Stimulated activated memory B cell treated with anti-CD40 and anti-IgM and Interleukin-4, amounts not matched to agents 10 μg/mL and 1 μg/mL and 100 μg/mL, for 72 hours (primary cell): ENCODE data around the gene MTARC2.
A peak's percentile ranks its signal among the peaks of the same experiment; 100 is the strongest.

Experiments
- ATAC-seq: fragments of 150-1000 bp; cut with Tn5 transposase; 2 replicates; pipeline ENCODE4 v1.10.0; 2021
- H3K27ac Mint-ChIP-seq: one replicate; pipeline ENCODE4 v1.8.0; 2022; ENCODE audit warnings: mild to moderate bottlenecking, mixed read lengths
- H3K27me3 Mint-ChIP-seq: one replicate; pipeline ENCODE4 v1.8.0; 2022; ENCODE audit warnings: mixed read lengths
- H3K36me3 Mint-ChIP-seq: one replicate; pipeline ENCODE4 v1.8.0; 2022; ENCODE audit warnings: mixed read lengths
- H3K4me1 Mint-ChIP-seq: one replicate; pipeline ENCODE4 v1.8.0; 2022; ENCODE audit warnings: mixed read lengths
- H3K4me3 Mint-ChIP-seq: one replicate; pipeline ENCODE4 v1.8.0; 2022; ENCODE audit warnings: mild to moderate bottlenecking, moderate library complexity, mixed read lengths
- H3K9me3 Mint-ChIP-seq: one replicate; pipeline ENCODE4 v1.8.0; 2022; ENCODE audit warnings: mixed read lengths

The MTARC2 gene

GRCh38 chr1:220748089-220748934, at the start of gene MTARC2:
Gene MTARC2, plus strand, starts transcription at chr1:220748322. Its CDS starts 210 bp downstream, at chr1:220748532.
- Mint-ChIP-seq H3K27ac (peak within 1 kb of the TSS; percentile 70), H3K36me3 (peaks cover 18% of the 10 kb centered on the region), H3K27me3 (peaks cover 30% of the 10 kb centered on the region), H3K9me3 (no peaks in the 10 kb centered on the region), H3K4me3 (peak within 1 kb of the TSS; percentile 75), H3K4me1 (peaks cover 39% of the 10 kb centered on the region)
- ATAC-seq, result peak; percentile 94

DNA sequence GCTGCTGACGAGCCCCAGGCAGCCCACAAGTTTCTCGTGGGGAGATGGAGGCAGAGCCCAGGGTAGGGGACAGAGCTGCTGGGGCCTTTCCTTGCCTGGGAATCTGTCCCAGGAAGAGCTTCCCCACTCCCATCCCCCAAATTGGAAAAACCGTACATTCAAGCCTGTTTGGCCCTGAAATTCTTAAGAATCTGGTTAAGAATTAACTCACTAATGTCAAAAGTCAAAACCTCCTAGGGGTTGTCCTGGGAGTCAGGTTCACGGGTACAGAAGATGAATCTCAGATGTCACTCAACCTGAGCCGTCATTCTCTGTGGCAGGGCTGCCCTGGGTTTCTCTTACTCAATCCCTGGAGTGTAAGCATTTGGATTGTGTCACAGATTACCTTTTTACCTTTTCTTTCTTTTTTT, 49.5 kb upstream of the MTARC2 start:
- no peak overlapping the region for H3K27ac Mint-ChIP-seq
- peaks cover 5% of the 10 kb centered on the region for H3K36me3 Mint-ChIP-seq
- no peak for ATAC-seq
- no peak overlapping the region for H3K4me3 Mint-ChIP-seq
- no peaks in the 10 kb centered on the region for H3K27me3 Mint-ChIP-seq
- H3K4me1 Mint-ChIP-seq, result peaks cover 14% of the 10 kb centered on the region
- H3K9me3 Mint-ChIP-seq, result peaks cover 3% of the 10 kb centered on the region

DNA sequence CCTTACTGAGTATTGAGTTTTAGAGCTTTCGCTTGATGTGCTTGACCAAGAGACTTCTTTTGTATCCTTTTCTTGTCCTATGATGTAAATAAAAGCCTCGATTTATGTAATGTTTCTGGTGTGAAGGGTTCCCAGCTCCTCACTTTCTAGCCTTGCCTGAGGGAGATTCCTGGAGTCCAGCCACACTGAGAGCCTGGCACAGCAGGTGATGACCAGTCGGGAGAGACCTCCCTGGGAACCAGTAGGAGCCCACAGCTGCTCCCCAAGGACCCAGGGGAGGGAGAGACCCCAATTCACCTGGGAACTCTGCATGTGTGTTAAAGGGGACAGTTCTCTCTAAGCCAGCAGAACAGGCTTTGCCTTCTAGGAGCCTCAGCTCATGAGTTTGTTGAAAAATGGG, 49.1 kb upstream of the MTARC2 start:
- no peak overlapping the region for H3K4me3 Mint-ChIP-seq
- no peaks in the 10 kb centered on the region for H3K27me3 Mint-ChIP-seq
- H3K9me3 Mint-ChIP-seq, result peaks cover 5% of the 10 kb centered on the region
- H3K36me3 Mint-ChIP-seq, result peaks cover 5% of the 10 kb centered on the region
- no peak overlapping the region for H3K27ac Mint-ChIP-seq
- H3K4me1 Mint-ChIP-seq, result peaks cover 14% of the 10 kb centered on the region
- no peak for ATAC-seq

DNA sequence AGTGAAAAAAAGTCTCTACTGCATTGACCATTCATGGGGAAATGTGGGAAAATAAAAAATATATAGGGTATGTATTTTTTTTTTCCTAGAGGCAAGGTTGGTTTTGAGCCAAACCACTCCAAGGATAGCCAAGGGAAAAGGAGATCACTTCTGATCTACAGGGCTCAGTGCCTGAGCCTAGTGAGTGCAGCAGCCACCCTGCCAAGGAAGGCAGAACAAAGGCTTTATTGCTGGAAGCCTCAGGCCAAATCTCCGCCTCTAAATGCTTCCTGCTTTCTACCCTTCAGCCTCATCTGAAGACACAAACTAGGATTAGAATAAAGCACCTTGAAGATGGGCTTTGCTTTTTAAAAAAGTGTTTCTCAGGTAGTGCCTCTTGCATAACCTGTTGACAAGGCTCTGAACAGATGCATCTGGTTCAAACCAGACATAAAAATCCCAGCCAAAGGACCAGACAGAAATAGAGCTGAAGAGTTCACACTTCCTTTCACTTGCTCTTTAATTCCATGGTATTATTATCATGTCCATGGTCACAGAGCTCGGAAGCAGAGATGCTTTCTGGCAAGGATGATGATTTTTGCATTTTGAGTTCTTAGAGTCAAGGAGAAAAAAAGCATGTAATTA, 47.5 kb upstream of the MTARC2 start:
- Mint-ChIP-seq H3K27me3 (no peaks in the 10 kb centered on the region), H3K27ac (no peak overlapping the region), H3K36me3 (peaks cover 5% of the 10 kb centered on the region), H3K4me1 (peaks cover 14% of the 10 kb centered on the region), H3K4me3 (no peak overlapping the region), H3K9me3 (peaks cover 5% of the 10 kb centered on the region)
- no peak for ATAC-seq

DNA sequence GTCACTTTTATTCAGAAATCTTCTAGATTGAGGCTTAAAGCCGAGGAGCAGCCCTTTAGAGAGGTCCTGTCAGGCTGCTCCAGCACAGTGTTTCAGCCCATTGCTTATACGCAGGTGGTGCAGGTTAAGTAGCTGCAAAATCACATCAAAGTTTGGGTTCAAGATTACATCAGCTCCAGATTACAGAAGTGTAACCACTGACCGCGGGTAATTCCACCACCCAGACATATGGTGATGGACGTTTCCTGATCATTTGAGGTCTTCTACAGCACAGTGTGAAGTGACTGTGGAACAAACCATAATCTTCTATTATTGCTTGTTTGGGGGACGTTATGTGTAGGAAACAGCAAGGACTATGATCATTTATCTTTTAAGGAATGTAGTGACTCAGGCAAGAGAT, 46.1 kb upstream of the MTARC2 start:
- ATAC-seq, result peak; percentile 52
- no peak overlapping the region for H3K27ac Mint-ChIP-seq
- H3K4me1 Mint-ChIP-seq, result peaks cover 14% of the 10 kb centered on the region
- no peaks in the 10 kb centered on the region for H3K27me3 Mint-ChIP-seq
- H3K36me3 Mint-ChIP-seq, result peaks cover 5% of the 10 kb centered on the region
- no peak overlapping the region for H3K4me3 Mint-ChIP-seq
- peaks cover 5% of the 10 kb centered on the region for H3K9me3 Mint-ChIP-seq

GRCh38 chr1:220702733-220703270, 45.3 kb upstream of the MTARC2 start:
- no peak for ATAC-seq
- Mint-ChIP-seq H3K27me3 (no peaks in the 10 kb centered on the region), H3K27ac (peak overlapping the region; percentile 33), H3K4me3 (peak overlapping the region; percentile 10), H3K4me1 (peaks cover 14% of the 10 kb centered on the region), H3K36me3 (peaks cover 5% of the 10 kb centered on the region), H3K9me3 (peaks cover 5% of the 10 kb centered on the region)

GRCh38 chr1:220703305-220703704, 44.8 kb upstream of the MTARC2 start:
- Mint-ChIP-seq H3K36me3 (peaks cover 5% of the 10 kb centered on the region), H3K4me3 (no peak overlapping the region), H3K4me1 (peaks cover 14% of the 10 kb centered on the region), H3K27me3 (no peaks in the 10 kb centered on the region), H3K27ac (peak overlapping the region; percentile 33), H3K9me3 (peaks cover 5% of the 10 kb centered on the region)
- peak; percentile 6 for ATAC-seq

- peaks cover 5% of the 10 kb centered on the region for H3K9me3 Mint-ChIP-seq
- H3K27ac Mint-ChIP-seq, result no peak overlapping the region
- H3K4me3 Mint-ChIP-seq, result no peak overlapping the region
Measured at GRCh38 chr1:220705782-220706181, 42.3 kb upstream of the MTARC2 start.

DNA sequence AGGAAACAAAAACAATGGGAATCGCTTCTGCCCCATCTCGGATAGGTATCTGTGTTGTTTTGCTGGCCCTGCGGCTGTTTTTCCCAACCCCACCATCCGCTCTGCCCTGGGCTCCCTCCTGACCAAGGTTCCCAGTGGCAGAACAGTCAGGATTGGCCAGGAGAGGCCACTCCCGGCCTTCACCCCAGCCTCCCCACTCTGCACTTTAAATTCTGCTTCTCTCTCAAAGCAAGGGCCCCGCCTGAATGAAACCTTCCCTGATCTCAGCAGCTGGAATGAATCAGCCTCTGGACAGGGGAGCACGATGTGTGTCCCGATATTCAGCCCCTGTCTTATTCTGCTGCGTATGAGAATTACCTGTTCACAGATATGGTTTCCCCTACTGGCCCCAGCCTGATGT, 41.6 kb upstream of the MTARC2 start:
- peaks cover 5% of the 10 kb centered on the region for H3K9me3 Mint-ChIP-seq
- H3K36me3 Mint-ChIP-seq, result no peaks in the 10 kb centered on the region
- no peak for ATAC-seq
- H3K4me3 Mint-ChIP-seq, result no peak overlapping the region
- peak overlapping the region; percentile 23 for H3K27ac Mint-ChIP-seq
- H3K4me1 Mint-ChIP-seq, result peaks cover 42% of the 10 kb centered on the region
- H3K27me3 Mint-ChIP-seq, result no peaks in the 10 kb centered on the region

More at GRCh38 chr1:220705782-220706181, 42.3 kb upstream of the MTARC2 start:
- no peaks in the 10 kb centered on the region for H3K36me3 Mint-ChIP-seq
- H3K27me3 Mint-ChIP-seq, result no peaks in the 10 kb centered on the region
- peaks cover 35% of the 10 kb centered on the region for H3K4me1 Mint-ChIP-seq
- ATAC-seq, result no peak

GRCh38 chr1:220707160-220707559, 41.0 kb upstream of the MTARC2 start:
- no peaks in the 10 kb centered on the region for H3K27me3 Mint-ChIP-seq
- ATAC-seq, result no peak
- H3K9me3 Mint-ChIP-seq, result peaks cover 4% of the 10 kb centered on the region
- peaks cover 43% of the 10 kb centered on the region for H3K4me1 Mint-ChIP-seq
- no peak overlapping the region for H3K4me3 Mint-ChIP-seq
- H3K27ac Mint-ChIP-seq, result peak overlapping the region; percentile 23
- H3K36me3 Mint-ChIP-seq, result no peaks in the 10 kb centered on the region

GRCh38 chr1:220708244-220708643, 39.9 kb upstream of the MTARC2 start:
- peak overlapping the region; percentile 23 for H3K27ac Mint-ChIP-seq
- H3K36me3 Mint-ChIP-seq, result no peaks in the 10 kb centered on the region
- peaks cover 2% of the 10 kb centered on the region for H3K9me3 Mint-ChIP-seq
- H3K4me1 Mint-ChIP-seq, result peaks cover 32% of the 10 kb centered on the region
- no peaks in the 10 kb centered on the region for H3K27me3 Mint-ChIP-seq
- no peak overlapping the region for H3K4me3 Mint-ChIP-seq
- no peak for ATAC-seq

- Mint-ChIP-seq H3K9me3 (no peaks in the 10 kb centered on the region), H3K27ac (peak overlapping the region; percentile 89), H3K36me3 (no peaks in the 10 kb centered on the region), H3K4me3 (peak overlapping the region; percentile 59), H3K4me1 (peaks cover 32% of the 10 kb centered on the region), H3K27me3 (no peaks in the 10 kb centered on the region)
- ATAC-seq, result peak; percentile 76
Measured at GRCh38 chr1:220708936-220709801, 39.0 kb upstream of the MTARC2 start.

GRCh38 chr1:220710333-220710732, 37.8 kb upstream of the MTARC2 start:
- peak overlapping the region; percentile 48 for H3K4me3 Mint-ChIP-seq
- ATAC-seq, result no peak
- H3K27ac Mint-ChIP-seq, result peak overlapping the region; percentile 89
- no peaks in the 10 kb centered on the region for H3K36me3 Mint-ChIP-seq
- no peaks in the 10 kb centered on the region for H3K27me3 Mint-ChIP-seq
- peaks cover 32% of the 10 kb centered on the region for H3K4me1 Mint-ChIP-seq
- no peaks in the 10 kb centered on the region for H3K9me3 Mint-ChIP-seq

- Mint-ChIP-seq H3K4me3 (no peak overlapping the region), H3K9me3 (no peaks in the 10 kb centered on the region), H3K4me1 (peaks cover 32% of the 10 kb centered on the region), H3K27me3 (no peaks in the 10 kb centered on the region), H3K27ac (peak overlapping the region; percentile 89), H3K36me3 (no peaks in the 10 kb centered on the region)
- ATAC-seq, result peak; percentile 89
Measured at GRCh38 chr1:220711056-220711809, 36.9 kb upstream of the MTARC2 start.
